ENCODE measurements around the gene ZC3H14.

The ZC3H14 gene

DNA sequence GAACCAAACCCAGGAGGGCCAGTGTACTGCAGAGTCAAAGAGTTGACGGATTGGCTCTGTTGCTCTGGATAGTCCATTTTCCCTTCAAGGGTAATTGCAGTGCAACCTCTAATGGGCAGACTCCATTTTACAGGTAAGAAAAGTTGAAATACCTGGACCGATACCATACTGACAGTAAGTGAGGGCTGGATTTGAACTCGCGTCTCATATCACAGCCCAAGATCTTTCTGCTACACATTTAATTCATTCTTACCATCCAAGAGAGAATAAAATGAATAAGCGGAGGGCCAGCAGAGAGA, 356 bp upstream of the ZC3H14 start:
- peak overlapping the region; percentile 93 for H3K4me3 ChIP-seq (ENCODE audit: low read depth, low read length)
- in situ Hi-C loops (cut with HindIII; ENCODE audit: low sequenced_read_pairs), result no loop called here
- DNase-seq (ENCODE audit: low read depth), result no peak
- TF ChIP-seq, protein P1, sequence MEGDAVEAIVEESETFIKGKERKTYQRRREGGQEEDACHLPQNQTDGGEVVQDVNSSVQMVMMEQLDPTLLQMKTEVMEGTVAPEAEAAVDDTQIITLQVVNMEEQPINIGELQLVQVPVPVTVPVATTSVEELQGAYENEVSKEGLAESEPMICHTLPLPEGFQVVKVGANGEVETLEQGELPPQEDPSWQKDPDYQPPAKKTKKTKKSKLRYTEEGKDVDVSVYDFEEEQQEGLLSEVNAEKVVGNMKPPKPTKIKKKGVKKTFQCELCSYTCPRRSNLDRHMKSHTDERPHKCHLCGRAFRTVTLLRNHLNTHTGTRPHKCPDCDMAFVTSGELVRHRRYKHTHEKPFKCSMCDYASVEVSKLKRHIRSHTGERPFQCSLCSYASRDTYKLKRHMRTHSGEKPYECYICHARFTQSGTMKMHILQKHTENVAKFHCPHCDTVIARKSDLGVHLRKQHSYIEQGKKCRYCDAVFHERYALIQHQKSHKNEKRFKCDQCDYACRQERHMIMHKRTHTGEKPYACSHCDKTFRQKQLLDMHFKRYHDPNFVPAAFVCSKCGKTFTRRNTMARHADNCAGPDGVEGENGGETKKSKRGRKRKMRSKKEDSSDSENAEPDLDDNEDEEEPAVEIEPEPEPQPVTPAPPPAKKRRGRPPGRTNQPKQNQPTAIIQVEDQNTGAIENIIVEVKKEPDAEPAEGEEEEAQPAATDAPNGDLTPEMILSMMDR (IDR thresholded peaks at IDR 0.05; ENCODE audit: low read depth, low read length, missing control alignments), result no peak

DNA sequence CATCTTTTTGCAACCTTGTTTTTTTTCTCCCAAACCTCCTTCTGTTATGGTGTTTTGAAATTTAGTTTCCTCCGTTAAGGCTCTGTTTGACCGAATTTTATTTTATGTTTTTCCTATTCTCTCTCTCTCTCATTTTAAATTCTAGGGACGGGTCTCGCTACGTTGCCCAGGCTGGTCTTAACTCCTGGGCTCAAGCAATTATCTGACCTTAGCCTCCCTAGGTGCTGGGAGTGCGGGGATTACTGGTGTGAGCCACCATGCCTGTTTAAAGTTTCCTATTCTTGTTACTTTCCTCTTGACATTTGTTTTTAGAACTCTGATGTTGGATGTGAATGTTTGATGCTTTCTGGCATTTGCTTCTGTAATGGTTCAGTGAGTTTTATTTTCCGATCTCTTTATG, 1.0 kb downstream of the ZC3H14 start:
- no peak for DNase-seq (ENCODE audit: low read depth)
- TF ChIP-seq, protein P1 (IDR thresholded peaks at IDR 0.05; ENCODE audit: low read depth, low read length, missing control alignments), result no peak
- in situ Hi-C loops (cut with HindIII; ENCODE audit: low sequenced_read_pairs), result no loop called here
- H3K4me3 ChIP-seq (ENCODE audit: low read depth, low read length), result peak overlapping the region; percentile 93

DNA sequence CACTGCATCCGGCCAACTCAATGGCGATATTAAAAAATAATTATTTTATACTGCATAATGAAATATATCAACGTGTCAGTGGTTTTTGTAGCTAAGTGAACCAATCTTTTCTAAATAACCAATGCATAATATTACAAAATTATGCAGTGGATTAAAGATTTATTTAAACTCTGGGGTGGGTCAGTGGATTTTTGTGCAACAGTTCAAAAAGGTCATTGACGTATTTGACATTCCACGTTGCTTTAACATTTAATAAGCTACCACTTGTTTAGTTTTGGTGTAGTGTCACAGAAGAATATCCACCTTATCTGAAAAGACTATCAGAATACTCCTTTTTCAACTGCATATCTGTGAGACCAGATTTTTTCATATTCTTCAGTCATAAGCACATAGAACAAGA, 2.6 kb downstream of the ZC3H14 start:
- TF ChIP-seq, protein P1 (IDR thresholded peaks at IDR 0.05; ENCODE audit: low read depth, low read length, missing control alignments), result no peak
- in situ Hi-C loops (cut with HindIII; ENCODE audit: low sequenced_read_pairs), result no loop called here
- no peak for DNase-seq (ENCODE audit: low read depth)
- H3K4me3 ChIP-seq (ENCODE audit: low read depth, low read length), result no peak overlapping the region

DNA sequence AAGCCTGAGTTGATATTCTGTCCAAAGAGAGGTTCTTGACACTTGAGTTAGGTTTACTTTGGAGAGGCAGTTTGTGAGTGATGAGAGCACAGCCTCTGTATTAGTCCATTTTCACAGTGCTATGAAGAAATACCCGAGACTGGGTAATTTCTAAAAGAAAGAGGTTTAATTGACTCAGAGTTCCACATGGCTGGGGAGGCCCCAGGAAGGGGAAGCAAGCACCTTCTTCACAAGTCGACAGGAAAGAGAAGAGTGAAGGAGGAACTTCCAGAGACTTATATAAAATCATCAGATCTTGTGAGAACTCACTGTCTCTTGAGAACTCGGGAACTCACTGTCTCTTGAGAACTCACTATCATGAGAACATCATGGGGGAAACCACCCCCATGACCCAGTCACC, 5.4 kb downstream of the ZC3H14 start:
- TF ChIP-seq, protein P1 (IDR thresholded peaks at IDR 0.05; ENCODE audit: low read depth, low read length, missing control alignments), result no peak
- H3K4me3 ChIP-seq (ENCODE audit: low read depth, low read length), result no peak overlapping the region
- no peak for DNase-seq (ENCODE audit: low read depth)
- in situ Hi-C loops (cut with HindIII; ENCODE audit: low sequenced_read_pairs), result no loop called here

DNA sequence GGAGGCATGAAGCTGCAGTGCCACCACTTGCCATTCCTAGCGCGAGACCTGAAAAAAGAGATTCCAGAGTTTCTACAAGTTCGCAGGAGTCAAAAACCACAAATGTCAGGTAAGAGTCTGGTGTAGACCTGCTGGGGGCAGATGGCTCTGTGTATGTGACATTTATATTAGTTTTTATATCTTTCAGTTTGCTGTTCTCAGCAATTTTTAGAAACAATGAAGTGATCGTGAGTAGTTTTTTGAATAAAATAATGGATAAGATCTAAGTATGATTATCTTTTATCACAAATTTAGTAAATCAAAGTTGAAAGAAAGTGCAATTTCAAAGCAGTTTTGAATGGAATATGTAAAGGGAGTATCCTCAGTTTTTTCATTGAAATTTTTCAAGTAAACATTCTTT, 9.3 kb downstream of the ZC3H14 start:
- TF ChIP-seq, protein P1 (IDR thresholded peaks at IDR 0.05; ENCODE audit: low read depth, low read length, missing control alignments), result no peak

DNA sequence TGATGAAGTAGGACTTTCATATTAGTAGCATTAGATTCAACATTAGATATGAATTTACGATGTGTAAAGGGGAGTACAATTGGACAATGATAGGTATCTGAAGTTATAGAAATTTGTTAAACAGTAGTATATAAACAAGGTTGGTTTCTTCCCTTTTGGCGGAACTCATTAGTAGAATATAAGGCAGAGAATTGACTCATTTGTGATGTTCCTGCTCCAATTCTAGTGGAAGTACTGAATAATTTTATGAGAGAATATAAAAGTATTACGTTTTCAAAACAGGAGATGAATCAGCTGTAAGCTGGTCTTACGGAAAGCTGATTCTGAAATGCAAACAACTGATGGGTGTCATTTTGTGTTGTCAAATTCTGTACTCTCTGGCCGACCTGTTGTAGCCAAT, 13.4 kb downstream of the ZC3H14 start:
- in situ Hi-C loops (cut with HindIII; ENCODE audit: low sequenced_read_pairs), result no loop called here
- TF ChIP-seq, protein P1 (IDR thresholded peaks at IDR 0.05; ENCODE audit: low read depth, low read length, missing control alignments), result no peak
- no peak overlapping the region for H3K4me3 ChIP-seq (ENCODE audit: low read depth, low read length)
- DNase-seq (ENCODE audit: low read depth), result no peak

More for the DNA sequence above, 9.3 kb downstream of the ZC3H14 start:
- in situ Hi-C loops (cut with HindIII; ENCODE audit: low sequenced_read_pairs), result no loop called here
- DNase-seq (ENCODE audit: low read depth), result no peak
- no peak overlapping the region for H3K4me3 ChIP-seq (ENCODE audit: low read depth, low read length)

DNA sequence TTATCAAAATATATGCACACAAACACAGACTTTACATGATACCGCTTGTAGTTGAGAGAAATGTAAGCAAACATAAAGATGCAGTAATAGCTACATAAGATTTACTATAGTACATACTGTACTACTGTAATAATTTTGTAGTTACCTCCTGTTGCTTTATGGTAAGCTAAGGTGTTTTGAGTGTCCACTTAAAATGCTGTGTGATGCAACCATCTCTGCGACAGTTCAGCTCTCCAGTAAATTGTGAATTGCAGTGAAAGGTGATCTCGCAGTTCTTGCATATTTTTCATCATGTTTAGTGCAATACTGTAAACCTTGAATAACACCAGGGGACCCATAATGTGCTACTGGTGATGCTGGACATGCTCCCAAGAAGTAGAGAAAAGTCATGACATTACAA, 21.6 kb downstream of the ZC3H14 start:
- no peak overlapping the region for H3K4me3 ChIP-seq (ENCODE audit: low read depth, low read length)
- DNase-seq (ENCODE audit: low read depth), result no peak
- TF ChIP-seq, protein P1 (IDR thresholded peaks at IDR 0.05; ENCODE audit: low read depth, low read length, missing control alignments), result no peak
- in situ Hi-C loops (cut with HindIII; ENCODE audit: low sequenced_read_pairs), result no loop called here
